H1 (cell line): ENCODE data around the gene P2RY8. TPM values are rescaled to one million over a fixed set of nuclear protein-coding genes. Genes with fewer than 3 reads are reported as not detected.

ENCODE experiments used
- CTCF ChIA-PET: fragments of 300-600 bp; sonication (Branson Sonifier 250); formaldehyde crosslinking; loops from one replicate; lab custom pipeline; 2021; ENCODE audit not compliant: partially characterized antibody; lab: Charles Lee
- POLR2A ChIA-PET: fragments of 300-600 bp; sonication (Branson Sonifier 250); formaldehyde crosslinking; loops from one replicate; lab custom pipeline; 2021; ENCODE audit warnings: inconsistent platforms; ENCODE audit not compliant: partially characterized antibody; lab: Charles Lee
- DNase-seq, 2 experiments: peaks; one replicate each; pipeline versions ENCODE4 v3.0.0 to v3.0.0-alpha.2; 2010 to 2022; ENCODE audit warnings: low spot score in 2 of 2, low read depth in 1 of 2, mixed read lengths in 1 of 2
- FAIRE-seq: peaks from 2 replicates; lab custom pipeline; 2011; peaks lifted over from hg19 to GRCh38; lab: Jason Lieb, UNC
- H2AFZ ChIP-seq: 2 replicates; pipeline ENCODE4 v1.8.1; 2012; ENCODE audit warnings: low read length, inconsistent platforms
- H2AK5ac ChIP-seq: 2 replicates; pipeline ENCODE4 v1.6.1; 2013; ENCODE audit warnings: low read depth, low read length
- H2BK120ac ChIP-seq: replicated peaks from 2 replicates; pipeline ENCODE3; 2013; ENCODE audit warnings: low read depth, low read length, inconsistent platforms
- H2BK12ac ChIP-seq: 2 replicates; pipeline ENCODE4 v1.6.1; 2013; ENCODE audit warnings: low read depth, low read length
- H2BK15ac ChIP-seq: 2 replicates; pipeline ENCODE4 v1.6.1; 2013; ENCODE audit warnings: low read length
- H2BK20ac ChIP-seq: 2 replicates; pipeline ENCODE4 v1.6.1; 2013; ENCODE audit warnings: low read length
- H2BK5ac ChIP-seq: 2 replicates; pipeline ENCODE4 v1.6.1; 2013; ENCODE audit warnings: low read depth, low read length
- H3K14ac ChIP-seq: 2 replicates; pipeline ENCODE4 v1.6.1; 2013; ENCODE audit warnings: inconsistent platforms; ENCODE audit not compliant: insufficient read length
- H3K18ac ChIP-seq: 2 replicates; pipeline ENCODE4 v1.6.1; 2013; ENCODE audit warnings: low read length; ENCODE audit errors: extremely low read depth
- H3K23ac ChIP-seq: 2 replicates; pipeline ENCODE4 v1.6.1; 2013; ENCODE audit warnings: inconsistent platforms; ENCODE audit not compliant: insufficient read length
- H3K23me2 ChIP-seq: 2 replicates; pipeline ENCODE4 v1.6.1; 2013; ENCODE audit warnings: low read depth, low read length
- H3K27ac ChIP-seq: 2 replicates; pipeline ENCODE4 v1.6.1; 2011; ENCODE audit warnings: low read depth, low read length, inconsistent platforms
- H3K27me3 ChIP-seq, 4 experiments: replicated peaks in 1 of 4; 1 replicate in 1 of 4; 2 replicates in 3 of 4; pipeline versions ENCODE4 v1.6.1 to v1.8.1; 2011 to 2013; ENCODE audit warnings: low read length in 3 of 4, mild to moderate bottlenecking in 3 of 4, inconsistent platforms in 2 of 4, mixed read lengths in 2 of 4, moderate library complexity in 1 of 4; ENCODE audit not compliant: control insufficient read depth in 3 of 4, insufficient read depth in 3 of 4; ENCODE audit errors: extremely low read depth in 1 of 4
- H3K36me3 ChIP-seq, 4 experiments: 2 replicates each; pipeline versions ENCODE4 v1.6.1 to v1.8.1; 2011 to 2013; ENCODE audit warnings: mild to moderate bottlenecking in 4 of 4, low read length in 3 of 4, moderate library complexity in 2 of 4, control low read depth in 1 of 4, inconsistent platforms in 1 of 4; ENCODE audit not compliant: insufficient read depth in 4 of 4, control insufficient read depth in 2 of 4
- H3K4ac ChIP-seq: replicated peaks from 2 replicates; pipeline ENCODE3; 2013; ENCODE audit warnings: low read length, low read depth, mixed read lengths, inconsistent platforms; ENCODE audit not compliant: insufficient read length
- H3K4me1 ChIP-seq, 4 experiments: replicated peaks in 1 of 4; 1 replicate in 1 of 4; 2 replicates in 3 of 4; pipeline versions ENCODE4 v1.6.1 to v1.8.1; 2011 to 2013; ENCODE audit warnings: low read length in 3 of 4, inconsistent platforms in 2 of 4, mixed read lengths in 1 of 4; ENCODE audit not compliant: insufficient read depth in 4 of 4, control insufficient read depth in 3 of 4
- H3K4me2 ChIP-seq, 2 experiments: 2 replicates each; pipeline versions ENCODE4 v1.6.1 to v1.8.1; 2011 to 2013; ENCODE audit warnings: low read depth in 2 of 2, low read length in 2 of 2, control low read depth in 1 of 2, inconsistent platforms in 1 of 2, mild to moderate bottlenecking in 1 of 2; ENCODE audit not compliant: insufficient read depth in 1 of 2
- H3K4me3 ChIP-seq, 4 experiments: fragments of 200-600, 300-600 bp in 1 of 4; sonication (generic), shearing (Covaris generic), sonication (Bioruptor Twin) in 1 of 4; 2 replicates each; pipeline versions ENCODE4 v1.5.1 to v1.8.1; 2011 to 2016; ENCODE audit warnings: low read length in 4 of 4, low read depth in 3 of 4, control low read depth in 2 of 4, inconsistent platforms in 2 of 4, mild to moderate bottlenecking in 2 of 4, mixed read lengths in 1 of 4, moderate library complexity in 1 of 4; ENCODE audit not compliant: insufficient read depth in 2 of 4; ENCODE audit errors: extremely low read depth in 1 of 4
- H3K56ac ChIP-seq: replicated peaks from 2 replicates; pipeline ENCODE3; 2013; ENCODE audit warnings: low read depth, mild to moderate bottlenecking, mixed read lengths, low read length, inconsistent platforms; ENCODE audit not compliant: insufficient read length
- H3K79me1 ChIP-seq: 2 replicates; pipeline ENCODE4 v1.6.1; 2013; ENCODE audit warnings: low read depth, low read length, control low read depth
- H3K79me2 ChIP-seq, 2 experiments: 2 replicates each; pipeline versions ENCODE4 v1.6.1 to v1.8.1; 2012 to 2013; ENCODE audit warnings: low read length in 2 of 2, mild to moderate bottlenecking in 2 of 2, inconsistent platforms in 1 of 2; ENCODE audit not compliant: insufficient read depth in 2 of 2, control insufficient read depth in 1 of 2
- H3K9ac ChIP-seq, 4 experiments: replicated peaks in 1 of 4; 1 replicate in 1 of 4; 2 replicates in 3 of 4; pipeline versions ENCODE4 v1.6.1 to v1.8.1; 2011 to 2013; ENCODE audit warnings: low read depth in 3 of 4, low read length in 3 of 4, control low read depth in 2 of 4, mild to moderate bottlenecking in 2 of 4, moderate library complexity in 2 of 4, inconsistent platforms in 1 of 4; ENCODE audit errors: extremely low read depth in 1 of 4
- H3K9me3 ChIP-seq, 2 experiments: 2 replicates each; pipeline versions ENCODE4 v1.6.1 to v1.8.1; 2012 to 2013; ENCODE audit warnings: mild to moderate bottlenecking in 2 of 2, moderate library complexity in 2 of 2, control low read depth in 1 of 2, inconsistent platforms in 1 of 2, low read depth in 1 of 2, low read length in 1 of 2, mixed read lengths in 1 of 2; ENCODE audit not compliant: insufficient read depth in 2 of 2
- H4K20me1 ChIP-seq, 2 experiments: replicated peaks in 1 of 2; 2 replicates each; pipeline versions ENCODE3 to v1.8.1; 2011 to 2013; ENCODE audit warnings: inconsistent platforms in 2 of 2, low read length in 2 of 2, mild to moderate bottlenecking in 1 of 2; ENCODE audit not compliant: insufficient read depth in 2 of 2, control insufficient read depth in 1 of 2
- H4K5ac ChIP-seq: 2 replicates; pipeline ENCODE4 v1.6.1; 2013; ENCODE audit warnings: low read length, low read depth, mixed read lengths, inconsistent platforms; ENCODE audit not compliant: insufficient read length
- H4K8ac ChIP-seq: 2 replicates; pipeline ENCODE4 v1.8.0; 2013; ENCODE audit warnings: mild to moderate bottlenecking, moderate library complexity, low read length, inconsistent platforms; ENCODE audit not compliant: insufficient read depth; ENCODE audit errors: extremely low read depth
- H4K91ac ChIP-seq: replicated peaks from 2 replicates; pipeline ENCODE3; 2013; ENCODE audit warnings: low read length, mixed read lengths, inconsistent platforms; ENCODE audit not compliant: insufficient read length
- BACH1 ChIP-seq: IDR thresholded peaks from 2 replicates; pipeline ENCODE4 v1.6.1; 2012; ENCODE audit warnings: low read length, improper control_type of control experiment
- CBX8 ChIP-seq: fragments of 300-800, 300-1000 bp; sonication (generic); IDR thresholded peaks from 2 replicates; pipeline ENCODE4 v1.7.1; 2016; ENCODE audit warnings: low read depth, low read length, borderline replicate concordance
- CTBP2 ChIP-seq: IDR thresholded peaks from 2 replicates; pipeline ENCODE4 v1.7.0; 2011; ENCODE audit warnings: borderline replicate concordance, mild to moderate bottlenecking, moderate library complexity, mixed read lengths, low read length; ENCODE audit not compliant: insufficient read depth, insufficient read length
- FOSL1 ChIP-seq: IDR thresholded peaks from 2 replicates; pipeline ENCODE4 v1.6.1; 2011; ENCODE audit warnings: mild to moderate bottlenecking, low read depth, low read length, moderate library complexity; ENCODE audit not compliant: insufficient read depth
- HDAC6 ChIP-seq: IDR thresholded peaks from one replicate; pipeline ENCODE4 v1.7.1; 2012; ENCODE audit warnings: low read depth, mild to moderate bottlenecking, inconsistent platforms, low read length, moderate library complexity
- JUN ChIP-seq: IDR thresholded peaks from 2 replicates; pipeline ENCODE4 v1.6.1; 2011; ENCODE audit warnings: low read depth, mild to moderate bottlenecking, improper control_type of control experiment, low read length
- KDM1A ChIP-seq: fragments of 200-600, 300-600 bp; sonication (generic); IDR thresholded peaks from 2 replicates; pipeline ENCODE4 v1.7.1; 2016; ENCODE audit warnings: mild to moderate bottlenecking, low read length, borderline replicate concordance
- KDM5A ChIP-seq: fragments of 200-600 bp; IDR thresholded peaks from 2 replicates; pipeline ENCODE4 v1.7.1; 2012; ENCODE audit warnings: mild to moderate bottlenecking, low read length, inconsistent platforms, mixed read lengths
- RAD21 ChIP-seq, 2 experiments: IDR thresholded peaks in 1 of 2; conservative IDR thresholded peaks in 1 of 2; 2 replicates each; pipeline ENCODE4 v1.6.1; 2011; ENCODE audit warnings: low read depth in 2 of 2, low read length in 2 of 2, improper control_type of control experiment in 1 of 2, inconsistent platforms in 1 of 2, mild to moderate bottlenecking in 1 of 2, moderate library complexity in 1 of 2
- SIRT6 ChIP-seq: IDR thresholded peaks from one replicate; pipeline ENCODE4 v1.7.1; 2012; ENCODE audit warnings: low read length, inconsistent platforms
- SRF ChIP-seq: IDR thresholded peaks from 2 replicates; pipeline ENCODE4 v1.6.1; 2011; ENCODE audit warnings: mild to moderate bottlenecking, low read depth, low read length, moderate library complexity
- TCF12 ChIP-seq: IDR thresholded peaks from 2 replicates; pipeline ENCODE4 v1.6.1; 2011; ENCODE audit warnings: low read depth, mild to moderate bottlenecking, low read length
- YY1 ChIP-seq: IDR thresholded peaks from 2 replicates; pipeline ENCODE4 v1.6.1; 2011; ENCODE audit warnings: low read depth, mild to moderate bottlenecking, low read length
- WGBS, 2 experiments: shearing (Covaris generic) in 1 of 2; methylation state at CpG; one replicate each; pipeline versions ENCODE4 v1.1.6 to v1.1.7; 2013 to 2015; ENCODE audit warnings: low lambda C conversion rate in 2 of 2, mixed read lengths in 2 of 2, inconsistent platforms in 1 of 2, low coverage in 1 of 2, missing lambda C conversion rate in 1 of 2; ENCODE audit not compliant: insufficient replicate concordance in 2 of 2, insufficient coverage in 1 of 2, insufficient read length in 1 of 2; ENCODE audit errors: extremely low coverage in 1 of 2, missing lambda C conversion rate in 1 of 2; 5-methylcytosine and 5-hydroxymethylcytosine counted together
- polyA plus RNA-seq, 7 experiments: library from polyadenylated mRNA; depleted of rRNA in 3 of 7; stranded (reverse) in 5 of 7; unstranded in 2 of 7; fragments of >200 nt in 5 of 7; fragments of 200-250 nt in 2 of 7; gene quantifications; 1 replicate in 5 of 7; 2 replicates in 1 of 7; 4 replicates in 1 of 7; pipeline versions ENCODE4 v1.2.1 to v1.2.3, GENCODE V29; 2011 to 2013; ENCODE audit warnings: missing spikeins in 2 of 7, mixed read lengths in 2 of 7
- total RNA-seq: library from RNA; stranded (reverse); fragmentation: NEBNext Ultra II Directional; extraction: Animal tissue kit (Norgen Biotek cat#: 25700); gene quantifications from 2 replicates; pipeline ENCODE4 v1.2.1, GENCODE V29; 2021

The P2RY8 gene
- total and polyA plus RNA-seq, 2 of the 8 experiments (the other 6 are each of a cell fraction or from before 2014, with no cell fraction given), result 0.09 to 0.15 TPM

GRCh38 chrX:1584237-1585011, 47.4 kb upstream of the P2RY8 start:
- Histone ChIP-seq H3K18ac (no peak overlapping the region), H2BK5ac (no peak overlapping the region), H3K27ac (no peak overlapping the region), H2AFZ (no peak overlapping the region), H4K8ac (no peak overlapping the region), H2BK12ac (no peak overlapping the region), H4K5ac (no peak overlapping the region), H3K27me3 (no peaks in the 10 kb centered on the region), H3K4ac (no peak overlapping the region), H2BK20ac (no peak overlapping the region), H3K36me3 (no peaks in the 10 kb centered on the region), H3K79me2 (no peaks in the 10 kb centered on the region), H3K4me2 (no peak overlapping the region), H3K9me3 (peaks cover 0 to 3% of the 10 kb centered on the region in 2 experiments; a peak in 2 of 4 replicates), H3K9ac (no peak overlapping the region), H2BK15ac (no peak overlapping the region), H3K4me1 (peaks cover 0 to 3% (median 0%) of the 10 kb centered on the region in 4 experiments; a peak in 3 of 7 replicates), H2AK5ac (no peak overlapping the region; the same call in 1 of the 2 replicates), H4K20me1 (no peaks in the 10 kb centered on the region), H3K79me1 (no peaks in the 10 kb centered on the region), H2BK120ac (no peak overlapping the region), H3K4me3 (no peak overlapping the region), H3K23ac (no peak overlapping the region), H4K91ac (no peak overlapping the region), H3K23me2 (no peaks in the 10 kb centered on the region), H3K14ac (no peak overlapping the region), H3K56ac (no peak overlapping the region)
- FAIRE-seq, result no peak
- ChIA-PET CTCF (no interaction called here), POLR2A (no interaction called here)
- WGBS, 2 experiments, result 93% methylated on average over 8 of the region's 8 CpGs; no CpG with 5 or more reads in 1 of the 2 experiments
- no peak for DNase-seq
- no peak for TF ChIP-seq BACH1
- no peak for TF ChIP-seq CTBP2
- no peak for TF ChIP-seq HDAC6
- no peak for TF ChIP-seq JUN
- TF ChIP-seq SIRT6, result no peak
- TF ChIP-seq TCF12, result no peak
- no peak for TF ChIP-seq YY1
- TF ChIP-seq KDM1A, result no peak
- no peak for TF ChIP-seq SRF
- TF ChIP-seq KDM5A, result no peak
- no peak for TF ChIP-seq CBX8
- TF ChIP-seq FOSL1, result no peak
- TF ChIP-seq RAD21 (IDR thresholded peaks at IDR 0.05 in 1 of 2, conservative IDR thresholded peaks at IDR 0.05 in 1 of 2; ENCODE audit: low read depth in 2 of 2, low read length in 2 of 2), result no peak
